GM21717 (cell line): ENCODE results near the gene VCAN.

ENCODE experiments used
- ATAC-seq: cut with Tn5 transposase; IDR thresholded peaks from one replicate; pipeline ENCODE4 v1.9.1; 2021; ENCODE audit warnings: mild to moderate bottlenecking, moderate library complexity; ENCODE audit not compliant: unreplicated experiment

VCAN gene

GRCh38 chr5:83562071-83562606, 90.6 kb downstream of the VCAN start:
- no peak for ATAC-seq

- ATAC-seq, result no peak
Observed at GRCh38 chr5:83562791-83563557, 91.4 kb downstream of the VCAN start.

DNA sequence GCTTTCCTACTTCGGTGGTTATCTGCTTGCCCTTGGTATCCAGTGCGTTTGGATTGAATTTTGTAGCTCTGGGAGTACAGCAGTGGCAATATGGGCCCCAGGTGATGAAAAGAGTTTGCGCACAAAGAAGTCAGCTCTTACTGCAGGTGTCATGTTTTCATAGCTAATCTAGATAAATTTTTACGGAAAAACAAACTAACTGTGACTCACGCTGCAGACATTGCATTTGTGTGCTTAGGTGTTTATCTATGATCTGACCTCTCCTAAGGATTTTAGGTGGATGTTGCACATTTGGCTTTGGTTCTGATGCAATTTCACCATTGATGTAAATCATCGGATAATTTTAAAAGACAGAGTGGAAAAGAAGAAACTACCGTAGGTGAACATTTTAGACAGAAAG, 92.1 kb downstream of the VCAN start:
- no peak for ATAC-seq

- peak; percentile 63 for ATAC-seq
Observed at GRCh38 chr5:83564069-83564749, 92.7 kb downstream of the VCAN start.

- ATAC-seq, result no peak
Observed at GRCh38 chr5:83567741-83568140, 96.2 kb downstream of the VCAN start.

DNA sequence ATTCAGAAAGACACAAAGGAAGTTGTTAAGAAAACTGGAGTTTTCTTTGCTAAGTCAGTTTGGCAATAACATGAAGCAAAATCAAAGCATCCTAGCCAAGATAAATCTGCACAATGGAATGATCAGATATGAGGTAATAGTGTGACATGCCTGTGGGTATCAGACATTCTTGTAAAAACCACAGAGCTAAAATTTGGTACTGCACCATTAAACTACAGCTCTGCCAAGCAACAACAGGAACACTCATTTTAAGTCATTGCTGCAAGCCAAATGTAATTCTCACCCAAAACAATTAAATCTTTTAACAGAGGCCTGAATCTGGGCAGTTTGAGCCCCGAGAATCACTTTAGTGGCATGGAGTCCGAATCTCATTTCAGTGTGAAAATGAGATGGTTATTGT, 96.6 kb downstream of the VCAN start:
- ATAC-seq, result no peak

DNA sequence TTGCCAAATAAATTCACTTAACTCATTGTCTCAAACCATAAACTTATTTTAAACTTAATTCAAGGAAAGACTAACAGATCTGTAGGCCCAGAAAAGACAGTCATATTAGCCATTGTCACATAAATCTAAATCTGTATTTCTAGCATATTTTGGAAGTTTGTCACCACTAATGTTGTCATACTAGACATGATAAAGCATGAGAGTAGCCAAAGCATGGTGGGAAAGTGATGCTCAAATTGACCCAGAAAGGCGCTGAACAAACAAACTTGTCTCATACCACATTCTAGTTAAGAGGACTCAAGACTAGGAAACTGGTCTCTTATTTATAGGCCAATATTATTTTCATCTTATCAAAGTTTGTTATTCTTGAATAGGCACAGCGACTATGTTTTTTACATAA, 99.4 kb downstream of the VCAN start:
- ATAC-seq, result no peak

DNA sequence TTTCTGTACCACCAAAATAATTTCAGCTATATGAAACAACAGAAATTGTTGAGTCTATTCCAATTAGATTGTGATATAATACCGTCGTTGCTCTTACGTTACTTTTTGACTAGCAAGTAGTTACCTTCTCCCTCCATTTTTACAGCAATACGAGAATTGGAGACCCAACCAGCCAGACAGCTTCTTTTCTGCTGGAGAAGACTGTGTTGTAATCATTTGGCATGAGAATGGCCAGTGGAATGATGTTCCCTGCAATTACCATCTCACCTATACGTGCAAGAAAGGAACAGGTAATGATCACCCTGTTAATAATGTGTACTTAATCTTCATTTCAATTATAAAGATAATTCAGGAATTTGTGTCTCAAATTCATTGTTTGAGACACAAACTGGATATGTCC, 100.7 kb downstream of the VCAN start:
- no peak for ATAC-seq

DNA sequence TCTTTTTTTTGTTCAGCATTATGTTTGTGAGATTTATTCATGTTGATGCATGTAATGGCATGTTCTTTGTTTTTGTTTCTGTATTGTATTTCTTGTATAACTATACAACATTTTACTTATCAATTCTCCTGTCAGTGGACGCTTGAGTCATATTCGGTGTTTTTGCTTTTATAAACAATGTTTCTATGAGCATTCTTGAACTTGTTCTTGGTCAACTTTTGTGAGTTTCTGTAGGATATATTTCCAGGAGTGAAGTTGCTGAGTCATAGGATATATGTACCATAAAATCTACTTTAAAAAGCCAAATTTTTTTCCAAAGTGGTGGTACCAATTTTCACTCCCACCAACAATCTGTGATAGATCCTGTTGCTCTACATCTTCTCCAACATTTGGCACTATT, 104.8 kb downstream of the VCAN start:
- ATAC-seq, result no peak

DNA sequence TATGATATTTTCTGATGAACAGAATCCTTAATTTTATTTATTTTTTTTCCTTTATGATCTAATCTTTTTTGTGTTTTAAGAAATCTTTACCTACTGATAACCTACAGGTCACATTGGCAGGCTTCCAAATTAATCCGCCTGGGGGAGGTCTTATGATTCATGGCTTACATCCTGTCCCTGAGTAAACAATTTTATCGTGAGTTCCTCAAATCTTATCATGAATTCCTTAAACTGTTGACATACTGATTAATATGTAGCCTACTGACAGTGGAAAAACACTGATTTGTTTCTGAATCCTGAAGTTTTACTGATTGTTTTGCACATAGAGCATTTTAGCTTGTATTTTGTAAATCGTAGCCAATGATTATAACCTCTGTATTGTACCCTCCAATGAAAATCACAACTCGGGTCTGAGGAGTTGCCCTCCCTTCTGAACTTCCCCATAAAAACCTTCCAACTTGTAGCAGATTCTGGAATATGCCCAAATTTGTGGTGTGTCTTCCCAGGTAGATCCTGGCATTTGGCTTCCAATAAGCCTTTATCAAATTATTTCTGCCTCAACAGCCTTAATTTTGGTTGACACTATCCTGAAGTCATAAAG, 105.6 kb downstream of the VCAN start:
- ATAC-seq, result no peak

DNA sequence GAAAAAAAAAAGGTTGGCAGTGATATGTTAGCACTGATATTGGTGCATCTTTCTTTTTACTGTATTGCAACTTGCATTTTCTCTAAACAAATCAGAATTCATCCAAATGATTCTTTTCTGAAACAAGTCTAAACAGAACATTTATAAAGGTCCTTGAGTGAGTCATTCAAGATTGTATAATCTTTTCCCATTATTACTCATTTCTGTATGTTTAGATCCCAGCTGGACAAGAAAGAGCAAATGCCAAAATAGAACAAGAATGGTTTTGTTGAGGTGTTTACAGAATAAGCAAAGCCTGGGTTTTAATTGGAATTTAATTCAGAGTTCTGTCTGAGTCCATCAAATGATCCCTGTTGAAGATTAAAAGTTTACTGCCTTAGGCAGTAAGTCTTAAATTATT, 112.3 kb downstream of the VCAN start:
- no peak for ATAC-seq

- ATAC-seq, result no peak
Observed at GRCh38 chr5:83586874-83587776, 115.6 kb downstream of the VCAN start.

DNA sequence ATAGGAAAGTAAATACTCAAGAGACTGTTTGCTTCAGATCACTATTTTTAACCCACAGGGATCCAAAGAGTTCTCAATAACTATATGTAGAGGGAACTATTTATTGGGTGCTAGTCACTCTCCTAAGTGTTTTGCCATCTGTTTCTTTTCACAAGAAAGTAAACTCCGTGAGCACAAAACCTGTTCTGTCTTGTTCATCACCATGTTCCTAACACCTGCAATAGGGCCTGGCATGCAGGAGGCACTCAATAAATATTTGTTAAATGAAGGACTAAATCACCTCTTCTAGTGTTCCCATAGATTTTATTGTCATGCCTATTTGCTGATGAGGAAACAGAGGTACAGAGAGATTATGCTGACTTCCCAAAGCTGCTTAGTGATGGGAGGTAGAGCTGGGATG, 118.2 kb downstream of the VCAN start:
- ATAC-seq, result no peak

DNA sequence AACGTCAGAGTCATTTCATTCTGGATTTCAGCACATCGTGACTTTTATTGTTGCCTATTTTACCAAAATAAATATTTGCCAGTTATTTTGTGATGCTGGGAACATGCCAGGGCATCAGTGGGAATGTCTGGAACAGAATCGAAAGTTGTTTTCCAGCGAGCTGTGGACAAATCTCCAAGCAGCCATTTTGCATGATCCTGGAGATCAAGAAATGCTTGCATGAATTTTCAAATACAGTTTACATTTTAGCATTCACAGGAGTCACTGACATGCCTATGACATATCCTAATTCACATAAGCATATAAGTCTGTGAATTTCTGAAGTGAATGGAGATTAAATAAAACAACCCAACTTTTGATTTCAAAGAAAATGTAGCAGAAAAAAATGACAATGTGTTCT, 119.4 kb downstream of the VCAN start:
- ATAC-seq, result no peak

DNA sequence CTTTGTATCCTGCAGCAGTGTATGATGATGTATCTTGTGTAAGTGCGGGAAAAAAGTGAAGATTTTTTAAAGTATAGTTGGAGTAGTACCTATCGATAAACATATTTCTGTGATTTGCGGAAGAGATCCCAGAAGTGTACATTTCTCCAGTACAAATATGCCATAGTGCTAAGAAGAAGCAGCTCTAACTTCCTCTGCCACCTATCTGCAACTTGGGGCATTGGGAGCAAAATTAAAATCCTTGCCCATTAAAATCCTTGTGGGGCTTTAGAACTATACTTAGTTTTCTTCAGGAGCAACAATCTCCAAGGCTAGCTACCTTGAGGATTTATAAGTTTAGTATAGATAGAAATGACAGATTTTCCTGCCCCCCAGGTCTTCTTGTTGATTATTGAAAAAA, 123.7 kb downstream of the VCAN start:
- no peak for ATAC-seq

GRCh38 chr5:83608122-83608521, 136.6 kb downstream of the VCAN start:
- ATAC-seq, result peak; percentile 52

DNA sequence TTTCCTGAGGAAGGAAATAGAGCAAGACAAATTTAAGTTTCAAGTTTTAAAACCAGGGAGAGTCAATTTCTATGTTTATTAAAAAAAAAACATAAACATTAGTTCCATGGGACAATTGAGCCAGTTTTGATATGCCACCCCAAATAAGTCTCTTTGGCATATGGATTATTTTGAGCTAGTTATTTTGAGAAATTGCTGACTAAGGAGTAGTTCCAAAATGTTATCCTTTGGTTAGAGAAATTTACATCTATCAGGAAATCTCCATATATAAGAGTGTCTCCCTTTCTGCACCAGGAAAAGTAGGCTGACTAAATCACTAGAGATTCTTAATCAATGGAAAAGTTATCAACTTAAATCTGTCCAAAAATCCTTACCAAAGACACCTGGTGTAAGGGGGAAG, 143.3 kb downstream of the VCAN start:
- ATAC-seq, result no peak

- ATAC-seq, result no peak
Observed at GRCh38 chr5:83628360-83628759, 156.8 kb downstream of the VCAN start.
